Type B pancreatic cell (in vitro differentiated cells): ENCODE measurements around the gene ADGRL2. TPM values are rescaled to one million over a fixed set of nuclear protein-coding genes. Genes with fewer than 3 reads are reported as not detected.
A peak's percentile ranks its signal among the peaks of the same experiment; 100 is the strongest.

ENCODE experiments used
- DNase-seq: peaks from one replicate; pipeline ENCODE4 v3.0.0; 2021; ENCODE audit warnings: mixed read lengths; ENCODE audit not compliant: unreplicated experiment; ENCODE audit errors: extremely low spot score
- H3K27ac Mint-ChIP-seq: 2 replicates; pipeline ENCODE4 v1.8.0; 2021; ENCODE audit warnings: mild to moderate bottlenecking, mixed read lengths
- H3K27me3 Mint-ChIP-seq: 2 replicates; pipeline ENCODE4 v1.8.0; 2021; ENCODE audit warnings: mixed read lengths
- H3K36me3 Mint-ChIP-seq: 2 replicates; pipeline ENCODE4 v1.8.0; 2021; ENCODE audit warnings: mixed read lengths
- H3K4me1 Mint-ChIP-seq: one replicate; pipeline ENCODE4 v1.8.0; 2021; ENCODE audit warnings: mixed read lengths; ENCODE audit not compliant: unreplicated experiment
- H3K4me3 Mint-ChIP-seq: 2 replicates; pipeline ENCODE4 v1.8.0; 2021; ENCODE audit warnings: mild to moderate bottlenecking, mixed read lengths
- H3K9me3 Mint-ChIP-seq: 2 replicates; pipeline ENCODE4 v1.8.0; 2021; ENCODE audit warnings: mixed read lengths
- total RNA-seq: library from RNA; stranded (reverse); gene quantifications from 2 replicates; pipeline ENCODE4 v1.2.1, GENCODE V29; 2021; ENCODE audit warnings: low replicate concordance
- TF ChIP-seq, protein P1 (sequence below): fragments of 200-600 bp; sonication (generic); conservative IDR thresholded peaks from 2 replicates; pipeline ENCODE4 v1.5.0; 2021; ENCODE audit warnings: antibody characterized with exemption, mild to moderate bottlenecking

The ADGRL2 gene
- total RNA-seq, 1 donor from 2014 or later = 103 TPM

DNA sequence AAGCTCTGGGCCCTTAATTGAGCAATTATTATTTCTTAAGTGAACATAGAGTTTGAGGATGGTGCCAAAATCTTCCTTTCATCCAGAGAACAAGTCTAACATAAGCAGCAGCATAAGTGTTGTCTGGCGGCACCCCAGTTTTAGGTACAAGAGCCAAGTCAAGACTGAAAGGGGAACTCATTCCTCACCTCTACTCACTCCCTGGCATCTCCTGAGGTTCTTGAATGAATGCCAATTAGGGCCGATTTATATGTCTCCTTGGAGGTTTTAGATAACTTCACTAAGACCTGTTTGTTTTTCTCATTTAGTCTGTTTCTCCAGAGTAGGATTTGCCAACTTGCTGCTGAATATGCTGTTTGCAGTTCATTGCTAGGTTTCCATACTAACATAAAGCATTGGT lies 42.6 kb upstream of the ADGRL2 start:
- Mint-ChIP-seq H3K4me1 (peaks cover 6% of the 10 kb centered on the region), H3K27ac (no peak overlapping the region), H3K36me3 (no peaks in the 10 kb centered on the region), H3K4me3 (no peak overlapping the region), H3K9me3 (peaks cover under 1% of the 10 kb centered on the region), H3K27me3 (no peaks in the 10 kb centered on the region)
- TF ChIP-seq, protein P1, sequence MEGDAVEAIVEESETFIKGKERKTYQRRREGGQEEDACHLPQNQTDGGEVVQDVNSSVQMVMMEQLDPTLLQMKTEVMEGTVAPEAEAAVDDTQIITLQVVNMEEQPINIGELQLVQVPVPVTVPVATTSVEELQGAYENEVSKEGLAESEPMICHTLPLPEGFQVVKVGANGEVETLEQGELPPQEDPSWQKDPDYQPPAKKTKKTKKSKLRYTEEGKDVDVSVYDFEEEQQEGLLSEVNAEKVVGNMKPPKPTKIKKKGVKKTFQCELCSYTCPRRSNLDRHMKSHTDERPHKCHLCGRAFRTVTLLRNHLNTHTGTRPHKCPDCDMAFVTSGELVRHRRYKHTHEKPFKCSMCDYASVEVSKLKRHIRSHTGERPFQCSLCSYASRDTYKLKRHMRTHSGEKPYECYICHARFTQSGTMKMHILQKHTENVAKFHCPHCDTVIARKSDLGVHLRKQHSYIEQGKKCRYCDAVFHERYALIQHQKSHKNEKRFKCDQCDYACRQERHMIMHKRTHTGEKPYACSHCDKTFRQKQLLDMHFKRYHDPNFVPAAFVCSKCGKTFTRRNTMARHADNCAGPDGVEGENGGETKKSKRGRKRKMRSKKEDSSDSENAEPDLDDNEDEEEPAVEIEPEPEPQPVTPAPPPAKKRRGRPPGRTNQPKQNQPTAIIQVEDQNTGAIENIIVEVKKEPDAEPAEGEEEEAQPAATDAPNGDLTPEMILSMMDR = no peak
- DNase-seq = no peak

DNA sequence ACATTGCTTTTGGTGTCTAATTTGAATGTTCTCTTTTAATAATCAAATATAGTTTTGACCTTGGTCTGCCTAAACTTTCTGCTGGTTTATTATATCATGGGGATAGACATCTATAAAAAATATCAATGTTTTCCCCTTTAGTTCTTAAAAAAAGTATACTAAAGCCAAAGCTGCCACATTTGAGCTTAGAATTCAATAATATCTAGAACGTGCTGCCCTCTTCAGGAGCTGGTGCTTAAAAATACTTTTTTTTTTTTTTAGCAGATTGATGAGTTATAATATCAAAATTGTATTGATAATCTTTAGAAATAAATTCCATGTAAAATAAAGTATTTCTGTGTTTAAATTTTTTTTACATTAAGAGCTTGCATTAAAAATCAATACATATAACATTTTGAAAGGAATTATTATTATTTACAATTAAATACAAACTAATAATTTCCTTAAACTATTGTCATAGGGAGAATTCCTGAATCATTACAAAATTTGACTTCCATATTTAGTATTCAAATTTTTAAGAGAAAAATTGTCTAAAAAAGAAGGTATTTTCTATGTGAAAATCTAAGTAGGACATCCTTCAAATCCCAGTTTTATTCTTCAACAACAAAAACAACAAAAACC lies 40.1 kb upstream of the ADGRL2 start:
- no peak overlapping the region for H3K27ac Mint-ChIP-seq
- DNase-seq = no peak
- peaks cover 6% of the 10 kb centered on the region for H3K4me1 Mint-ChIP-seq
- no peaks in the 10 kb centered on the region for H3K9me3 Mint-ChIP-seq
- TF ChIP-seq, protein P1 = peak; percentile 59
- H3K27me3 Mint-ChIP-seq = no peaks in the 10 kb centered on the region
- no peak overlapping the region for H3K4me3 Mint-ChIP-seq
- no peaks in the 10 kb centered on the region for H3K36me3 Mint-ChIP-seq

GRCh38 chr1:81775510-81775909 lies 25.2 kb upstream of the ADGRL2 start:
- Mint-ChIP-seq H3K4me3 (no peak overlapping the region), H3K4me1 (peaks cover 4% of the 10 kb centered on the region), H3K27ac (no peak overlapping the region), H3K27me3 (no peaks in the 10 kb centered on the region), H3K9me3 (no peaks in the 10 kb centered on the region), H3K36me3 (no peaks in the 10 kb centered on the region)
- TF ChIP-seq, protein P1 = no peak
- DNase-seq = no peak

- Mint-ChIP-seq H3K9me3 (no peaks in the 10 kb centered on the region), H3K27me3 (no peaks in the 10 kb centered on the region)
- TF ChIP-seq, protein P1 = no peak
Measured at GRCh38 chr1:81780705-81781454, 19.9 kb upstream of the ADGRL2 start.

DNA sequence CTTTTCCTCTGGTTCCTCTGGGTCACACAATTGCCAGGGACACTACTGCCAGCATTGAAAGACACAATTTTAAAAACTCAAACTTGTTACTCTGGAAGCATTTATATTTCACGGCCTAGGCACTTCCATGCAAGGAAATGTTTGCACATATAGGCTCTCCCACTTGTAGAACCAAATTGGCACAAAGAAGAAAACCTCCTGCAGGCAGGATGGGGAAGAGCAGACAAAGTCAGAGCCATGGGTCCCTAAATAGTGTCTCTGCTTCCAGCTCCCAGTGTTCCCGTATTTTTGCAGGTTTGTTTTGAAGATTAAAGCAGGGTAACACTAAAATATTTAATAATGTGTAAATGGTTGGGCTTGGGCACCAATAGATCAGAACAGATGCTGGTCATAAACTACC lies 19.0 kb upstream of the ADGRL2 start:
- Mint-ChIP-seq H3K27me3 (no peaks in the 10 kb centered on the region), H3K4me1 (no peaks in the 10 kb centered on the region), H3K36me3 (no peaks in the 10 kb centered on the region), H3K4me3 (no peak overlapping the region), H3K27ac (no peak overlapping the region), H3K9me3 (no peaks in the 10 kb centered on the region)
- no peak for DNase-seq
- TF ChIP-seq, protein P1 = no peak

More at GRCh38 chr1:81780705-81781454, 19.9 kb upstream of the ADGRL2 start:
- DNase-seq = no peak
- H3K4me1 Mint-ChIP-seq = no peaks in the 10 kb centered on the region
- no peaks in the 10 kb centered on the region for H3K36me3 Mint-ChIP-seq
- no peak overlapping the region for H3K4me3 Mint-ChIP-seq
- H3K27ac Mint-ChIP-seq = no peak overlapping the region
